Vagina (tissue), 2 donors: Measurements from ENCODE around the gene HASPIN. TPM values are rescaled to one million over a fixed set of nuclear protein-coding genes. Genes with fewer than 3 reads are reported as not detected.

Experiments
- DNase-seq, 2 donors: peaks; one replicate each; pipeline ENCODE4 v3.0.0-alpha.2; 2017; ENCODE audit errors: extremely low spot score in 2 of 2
- H3K27ac ChIP-seq: fragments of 200-600 bp; sonication (generic); one replicate; pipeline ENCODE4 v1.5.1; 2019
- H3K27me3 ChIP-seq: fragments of 200-600 bp; sonication (generic); one replicate; pipeline ENCODE4 v1.5.1; 2019
- H3K36me3 ChIP-seq, 2 donors: fragments of 200-600 bp; sonication (generic); one replicate each; pipeline ENCODE4 v1.5.1; 2017 to 2019
- H3K4me1 ChIP-seq: fragments of 200-600 bp; sonication (generic); one replicate; pipeline ENCODE4 v1.5.1; 2019
- H3K4me3 ChIP-seq, 2 donors: fragments of 200-600 bp; sonication (generic); 1 replicate in 1 of 2; 2 replicates in 1 of 2; pipeline ENCODE4 v1.5.1; 2016 to 2019
- H3K9me3 ChIP-seq: fragments of 200-600 bp; sonication (generic); one replicate; pipeline ENCODE4 v1.5.1; 2019
- POLR2A ChIP-seq, 2 donors: fragments of 450-650 bp; IDR thresholded peaks; one replicate each; pipeline ENCODE4 v1.6.1; 2017; ENCODE audit warnings: antibody characterized with exemption in 2 of 2, mild to moderate bottlenecking in 2 of 2, moderate library complexity in 2 of 2
- POLR2AphosphoS5 ChIP-seq, 2 donors: sonication (generic); formaldehyde crosslinking; IDR thresholded peaks; one replicate each; pipeline ENCODE4 v1.9.0; 2017; ENCODE audit warnings: antibody characterized with exemption in 2 of 2, mild to moderate bottlenecking in 2 of 2, low read depth in 1 of 2; ENCODE audit not compliant: insufficient read depth in 1 of 2
- intact Hi-C: fragments of 100-400 bp; cut with DNase I; formaldehyde crosslinking; loops from one replicate; pipeline ENCODE4 v1.15.1; 2023
- total RNA-seq: library from RNA; depleted of rRNA; stranded (reverse); fragments of >200 nt; gene quantifications from one replicate; pipeline ENCODE4 v1.2.3, GENCODE V29; 2016
- TF ChIP-seq, protein P1 (sequence below), 3 experiments: fragments of 450-650 bp in 2 of 3; fragments of 200-600 bp in 1 of 3; sonication (generic) in 1 of 3; IDR thresholded peaks; one replicate each; pipeline ENCODE4 v1.5.1; 2017 to 2019; ENCODE audit warnings: antibody characterized with exemption in 3 of 3, mild to moderate bottlenecking in 2 of 3, moderate library complexity in 2 of 3

HASPIN gene
- total RNA-seq, 1 donor from 2014 or later, result 0.74 TPM

DNA sequence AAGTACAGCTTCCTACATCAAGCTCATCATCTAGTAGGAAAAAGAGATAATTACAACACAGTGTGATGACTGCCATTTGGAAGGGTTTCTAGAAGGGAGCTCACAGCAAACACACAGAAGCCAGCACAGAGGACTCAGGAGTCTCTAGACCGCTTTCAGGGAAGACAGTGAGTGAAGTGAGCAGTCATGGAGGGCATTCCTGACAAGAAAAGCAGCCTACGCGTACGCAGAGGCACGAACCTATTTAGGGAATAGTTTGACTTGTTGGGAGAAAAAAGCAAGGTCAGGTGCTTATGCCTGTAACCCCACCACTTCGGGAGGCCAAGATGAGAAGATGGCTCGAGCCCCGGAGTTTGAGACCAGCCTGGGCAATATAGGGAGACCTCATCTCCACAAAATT, 8.4 kb upstream of the HASPIN start:
- intact Hi-C loops, result no loop called here

DNA sequence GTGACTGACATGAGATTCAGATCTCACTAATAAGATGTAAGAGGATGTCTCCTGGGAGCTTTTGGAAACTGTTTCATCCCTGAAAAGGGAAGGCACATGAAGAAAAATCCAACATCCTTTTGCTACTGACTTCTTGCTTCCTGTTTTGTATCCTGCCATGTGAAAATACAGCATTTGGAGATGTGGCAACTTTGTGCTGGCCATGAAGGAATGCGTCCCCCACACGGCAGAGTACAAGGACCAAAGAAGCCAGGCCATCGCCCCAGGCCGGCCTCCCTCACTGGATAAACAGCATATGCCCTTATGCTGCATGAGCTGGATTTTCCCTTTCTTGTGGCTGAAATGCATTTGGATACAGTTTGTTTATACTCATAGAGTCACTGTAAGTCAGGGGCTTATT, 5.5 kb upstream of the HASPIN start:
- Histone ChIP-seq H3K36me3 (peaks cover 0 to 59% of the 10 kb centered on the region in 2 donors), H3K9me3 (no peaks in the 10 kb centered on the region), H3K27me3 (no peaks in the 10 kb centered on the region), H3K27ac (no peak overlapping the region), H3K4me1 (peaks cover 42% of the 10 kb centered on the region), H3K4me3 (no peak overlapping the region)
- intact Hi-C loops, result no loop called here
- no peak for DNase-seq
- TF ChIP-seq POLR2AphosphoS5 (IDR thresholded peaks at IDR 0.05; ENCODE audit: insufficient read depth in 1 of 2, low read depth in 1 of 2) (no peak), POLR2A (IDR thresholded peaks at IDR 0.05) (no peak)
- TF ChIP-seq, protein P1, sequence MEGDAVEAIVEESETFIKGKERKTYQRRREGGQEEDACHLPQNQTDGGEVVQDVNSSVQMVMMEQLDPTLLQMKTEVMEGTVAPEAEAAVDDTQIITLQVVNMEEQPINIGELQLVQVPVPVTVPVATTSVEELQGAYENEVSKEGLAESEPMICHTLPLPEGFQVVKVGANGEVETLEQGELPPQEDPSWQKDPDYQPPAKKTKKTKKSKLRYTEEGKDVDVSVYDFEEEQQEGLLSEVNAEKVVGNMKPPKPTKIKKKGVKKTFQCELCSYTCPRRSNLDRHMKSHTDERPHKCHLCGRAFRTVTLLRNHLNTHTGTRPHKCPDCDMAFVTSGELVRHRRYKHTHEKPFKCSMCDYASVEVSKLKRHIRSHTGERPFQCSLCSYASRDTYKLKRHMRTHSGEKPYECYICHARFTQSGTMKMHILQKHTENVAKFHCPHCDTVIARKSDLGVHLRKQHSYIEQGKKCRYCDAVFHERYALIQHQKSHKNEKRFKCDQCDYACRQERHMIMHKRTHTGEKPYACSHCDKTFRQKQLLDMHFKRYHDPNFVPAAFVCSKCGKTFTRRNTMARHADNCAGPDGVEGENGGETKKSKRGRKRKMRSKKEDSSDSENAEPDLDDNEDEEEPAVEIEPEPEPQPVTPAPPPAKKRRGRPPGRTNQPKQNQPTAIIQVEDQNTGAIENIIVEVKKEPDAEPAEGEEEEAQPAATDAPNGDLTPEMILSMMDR (IDR thresholded peaks at IDR 0.05), result no peak

More for the DNA sequence above, 8.4 kb upstream of the HASPIN start:
- DNase-seq, result no peak
- Histone ChIP-seq H3K4me3 (no peak overlapping the region), H3K27ac (no peak overlapping the region), H3K9me3 (no peaks in the 10 kb centered on the region), H3K36me3 (peaks cover 0 to 64% of the 10 kb centered on the region in 2 donors), H3K27me3 (no peaks in the 10 kb centered on the region), H3K4me1 (peaks cover 19% of the 10 kb centered on the region)
- TF ChIP-seq POLR2AphosphoS5 (IDR thresholded peaks at IDR 0.05; ENCODE audit: insufficient read depth in 1 of 2, low read depth in 1 of 2) (no peak), POLR2A (IDR thresholded peaks at IDR 0.05) (no peak)
- TF ChIP-seq, protein P1 (IDR thresholded peaks at IDR 0.05), result no peak

DNA sequence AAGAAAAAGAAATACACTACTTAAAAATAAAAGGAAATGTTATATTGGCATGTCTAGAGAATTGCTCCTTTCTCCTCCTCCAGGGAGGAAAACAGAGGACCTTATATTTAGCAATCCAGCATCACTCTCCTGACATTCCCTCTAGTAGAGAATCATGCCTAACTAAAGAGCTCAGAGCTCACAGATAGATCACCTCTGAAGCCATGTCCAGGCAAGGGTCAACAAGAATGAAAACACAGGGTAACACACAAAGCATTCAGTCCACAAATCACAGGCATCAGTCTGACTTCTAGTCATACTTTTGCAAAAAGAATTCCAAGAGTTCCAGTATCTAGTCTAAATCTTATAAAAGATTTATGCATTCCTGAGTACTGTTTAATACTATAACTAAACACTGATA, 4.4 kb upstream of the HASPIN start:
- TF ChIP-seq, protein P1 (IDR thresholded peaks at IDR 0.05), result no peak
- TF ChIP-seq POLR2A (IDR thresholded peaks at IDR 0.05), result no peak
- no peak for TF ChIP-seq POLR2AphosphoS5 (IDR thresholded peaks at IDR 0.05; ENCODE audit: insufficient read depth in 1 of 2, low read depth in 1 of 2)
- H3K27ac ChIP-seq, result peak overlapping the region; percentile 60
- no peak for DNase-seq
- intact Hi-C loops, result no loop called here
- peaks cover 0 to 54% of the 10 kb centered on the region in 2 donors for H3K36me3 ChIP-seq
- peaks cover 46% of the 10 kb centered on the region for H3K4me1 ChIP-seq
- H3K9me3 ChIP-seq, result no peaks in the 10 kb centered on the region
- no peaks in the 10 kb centered on the region for H3K27me3 ChIP-seq
- H3K4me3 ChIP-seq, result no peak overlapping the region

DNA sequence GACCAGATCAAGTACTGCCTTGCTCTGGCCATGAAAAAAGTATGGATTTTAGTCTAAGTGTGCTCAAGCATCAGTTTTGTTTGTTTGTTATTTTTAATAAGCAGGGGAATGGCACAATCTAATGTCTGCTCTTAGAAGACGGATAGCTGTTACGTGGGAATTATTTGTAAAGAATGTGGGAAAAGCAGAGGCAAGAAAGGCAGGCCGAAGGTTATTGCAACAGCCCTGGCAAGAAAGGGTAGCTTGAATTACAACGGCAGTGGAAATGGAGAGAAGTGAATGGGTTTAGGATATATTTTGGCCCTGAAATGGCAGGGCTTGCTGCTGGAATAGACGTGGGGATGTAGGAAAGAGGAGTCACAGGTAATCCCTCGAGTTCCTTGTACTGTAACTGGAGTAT, 987 bp upstream of the HASPIN start:
- intact Hi-C loops, result no loop called here
- no peak for DNase-seq
- peak overlapping the region; percentile 74 to 76 for H3K4me3 ChIP-seq

DNA sequence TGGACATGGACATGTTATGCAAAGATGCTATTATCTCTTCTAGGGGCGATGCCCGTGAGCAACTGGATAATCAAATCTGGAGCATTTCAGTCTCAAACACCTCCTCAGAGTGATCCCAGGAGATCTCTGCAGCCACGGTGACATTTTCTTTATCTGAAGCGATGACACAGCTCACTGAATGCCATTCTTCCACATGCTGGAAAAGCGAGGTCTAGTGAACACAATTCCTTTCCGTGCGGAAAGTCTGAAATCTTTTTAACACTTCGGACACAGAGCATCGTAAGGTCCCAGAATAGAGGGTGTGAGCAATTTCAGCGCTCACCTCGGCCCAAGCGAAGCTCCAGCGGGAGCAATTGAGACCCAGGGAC, 531 bp upstream of the HASPIN start:
- TF ChIP-seq POLR2A (IDR thresholded peaks at IDR 0.05) (no peak), POLR2AphosphoS5 (IDR thresholded peaks at IDR 0.05; ENCODE audit: insufficient read depth in 1 of 2, low read depth in 1 of 2) (no peak)
- TF ChIP-seq, protein P1 (IDR thresholded peaks at IDR 0.05), result no peak
- peaks cover 44% of the 10 kb centered on the region for H3K4me1 ChIP-seq

More for the DNA sequence above, 987 bp upstream of the HASPIN start:
- TF ChIP-seq POLR2A (IDR thresholded peaks at IDR 0.05), result no peak
- TF ChIP-seq, protein P1 (IDR thresholded peaks at IDR 0.05), result no peak
- TF ChIP-seq POLR2AphosphoS5 (IDR thresholded peaks at IDR 0.05; ENCODE audit: insufficient read depth in 1 of 2, low read depth in 1 of 2), result no peak
- Histone ChIP-seq H3K27me3 (no peaks in the 10 kb centered on the region), H3K36me3 (peaks cover 0 to 23% of the 10 kb centered on the region in 2 donors), H3K27ac (peak overlapping the region; percentile 85), H3K9me3 (no peaks in the 10 kb centered on the region), H3K4me1 (peaks cover 48% of the 10 kb centered on the region)

More for the DNA sequence above, 531 bp upstream of the HASPIN start:
- peaks cover 0 to 18% of the 10 kb centered on the region in 2 donors for H3K36me3 ChIP-seq
- H3K4me3 ChIP-seq, result peak overlapping the region; percentile 74 to 76
- H3K27ac ChIP-seq, result peak overlapping the region; percentile 85
- no peaks in the 10 kb centered on the region for H3K9me3 ChIP-seq
- intact Hi-C loops, result no loop called here
- DNase-seq, result no peak
- H3K27me3 ChIP-seq, result no peaks in the 10 kb centered on the region
